GM23248 (cell line): Measurements from ENCODE around the gene HTT.

Experiments
- EZH2 ChIP-seq: fragments of 200-600 bp; sonication (generic); IDR thresholded peaks from 2 replicates; pipeline ENCODE4 v1.6.1; 2018; ENCODE audit warnings: antibody characterized with exemption, mild to moderate bottlenecking; ENCODE audit not compliant: insufficient read depth, poor library complexity, severe bottlenecking
- EZH2phosphoT487 ChIP-seq: fragments of 200-600 bp; sonication (generic); IDR thresholded peaks from 2 replicates; pipeline ENCODE4 v1.6.1; 2018; ENCODE audit warnings: antibody characterized with exemption, moderate library complexity, mild to moderate bottlenecking, low read depth; ENCODE audit not compliant: insufficient read depth

DNA sequence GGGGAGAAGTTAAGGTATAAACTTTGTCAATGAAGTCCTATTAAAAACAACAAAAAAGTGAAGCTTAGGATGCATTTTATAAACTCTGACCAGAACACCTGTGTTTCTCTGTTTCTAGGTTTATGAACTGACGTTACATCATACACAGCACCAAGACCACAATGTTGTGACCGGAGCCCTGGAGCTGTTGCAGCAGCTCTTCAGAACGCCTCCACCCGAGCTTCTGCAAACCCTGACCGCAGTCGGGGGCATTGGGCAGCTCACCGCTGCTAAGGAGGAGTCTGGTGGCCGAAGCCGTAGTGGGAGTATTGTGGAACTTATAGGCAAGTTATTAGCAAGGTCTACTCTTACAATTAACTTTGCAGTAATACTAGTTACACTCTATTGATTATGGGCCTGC is 46.6 kb downstream of the HTT start:
- no peak for TF ChIP-seq EZH2
- no peak for TF ChIP-seq EZH2phosphoT487
